Muscle layer of duodenum (tissue), 2 donors: ENCODE results near the gene QSOX2.

Experiments
- H3K27ac ChIP-seq: one replicate; pipeline ENCODE4 v1.7.0; 2013; ENCODE audit warnings: mild to moderate bottlenecking, low read length
- H3K27me3 ChIP-seq: one replicate; pipeline ENCODE4 v1.7.0; 2013; ENCODE audit warnings: low read depth, mild to moderate bottlenecking, control low read depth, low read length
- H3K36me3 ChIP-seq, 2 donors: one replicate each; pipeline ENCODE4 v1.7.0; 2013; ENCODE audit warnings: low read length in 2 of 2, control low read depth in 1 of 2, mild to moderate bottlenecking in 1 of 2; ENCODE audit not compliant: insufficient read depth in 2 of 2, control insufficient read depth in 1 of 2
- H3K4me1 ChIP-seq, 2 donors: one replicate each; pipeline ENCODE4 v1.7.0; 2013; ENCODE audit warnings: low read length in 2 of 2, mild to moderate bottlenecking in 2 of 2, control low read depth in 1 of 2, moderate library complexity in 1 of 2; ENCODE audit not compliant: insufficient read depth in 2 of 2, control insufficient read depth in 1 of 2
- H3K4me3 ChIP-seq, 2 donors: one replicate each; pipeline ENCODE4 v1.7.0; 2013; ENCODE audit warnings: low read length in 2 of 2, low read depth in 1 of 2, mild to moderate bottlenecking in 1 of 2
- H3K9me3 ChIP-seq, 2 donors: one replicate each; pipeline ENCODE4 v1.7.0; 2013; ENCODE audit warnings: low read length in 2 of 2, control low read depth in 1 of 2, mild to moderate bottlenecking in 1 of 2; ENCODE audit not compliant: control insufficient read depth in 1 of 2
- donor health status: healthy.

The QSOX2 gene

DNA sequence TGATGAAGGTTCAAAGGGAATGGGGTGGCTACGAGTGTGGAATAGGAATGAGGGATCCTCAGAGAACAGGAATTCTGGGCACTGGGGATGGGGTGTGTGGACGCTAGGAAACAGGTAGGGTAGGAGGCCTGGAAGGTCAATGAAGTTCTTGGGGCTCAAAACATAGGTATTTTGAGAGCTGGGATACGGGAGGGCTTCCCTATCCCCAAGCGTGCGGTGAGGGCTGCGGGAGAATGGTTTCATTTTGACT lies 718 bp downstream of the QSOX2 start:
- no peak overlapping the region for H3K27ac ChIP-seq
- no peaks in the 10 kb centered on the region for H3K27me3 ChIP-seq
- peak overlapping the region; percentile 82 to 84 for H3K4me3 ChIP-seq
- H3K36me3 ChIP-seq: no peaks in the 10 kb centered on the region
- H3K4me1 ChIP-seq: peaks cover 8% of the 10 kb centered on the region in 2 donors
- no peaks in the 10 kb centered on the region for H3K9me3 ChIP-seq

DNA sequence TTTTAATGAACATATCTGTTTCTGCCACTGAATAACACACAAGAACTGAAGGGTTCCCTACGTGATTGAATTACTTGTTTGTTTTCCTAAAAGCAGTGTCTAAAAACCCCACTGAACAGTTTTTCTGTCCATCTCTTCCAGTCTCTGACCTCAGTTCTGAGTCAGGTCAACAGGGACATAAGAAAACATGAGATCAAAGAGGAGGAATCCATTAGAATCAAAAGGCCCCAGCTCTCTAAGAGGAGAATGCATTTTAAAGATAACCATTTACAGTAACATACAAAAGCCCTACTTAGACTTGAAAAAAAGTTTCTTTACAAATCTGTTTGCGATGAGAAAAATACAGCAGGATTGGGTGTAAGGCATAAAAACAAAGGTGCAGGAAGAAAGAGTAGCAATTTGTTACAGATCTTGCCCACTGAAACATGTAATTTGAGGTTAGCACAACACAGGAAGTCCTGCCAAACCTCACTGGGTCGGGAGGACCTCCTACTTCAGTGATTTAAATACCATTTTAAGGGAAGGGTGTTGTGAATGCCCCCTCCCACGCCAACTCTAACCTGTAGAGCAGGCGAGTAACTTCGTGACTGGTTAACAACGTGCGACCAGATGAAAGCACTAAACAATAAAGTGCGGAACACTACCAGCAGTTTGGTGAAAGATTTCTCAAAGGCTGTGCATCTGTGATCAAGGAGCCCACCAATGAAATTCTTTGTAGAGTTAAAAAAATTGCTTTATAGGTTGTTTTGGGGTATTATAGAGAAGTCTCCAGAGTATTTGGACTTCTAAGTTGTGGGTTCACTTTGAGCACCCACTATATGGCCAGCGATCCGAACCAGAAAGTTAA lies 1.3 kb downstream of the QSOX2 start:
- peaks cover 8 to 14% of the 10 kb centered on the region in 2 donors for H3K4me1 ChIP-seq
- peak overlapping the region; percentile 82 to 84 for H3K4me3 ChIP-seq
- H3K27me3 ChIP-seq: no peaks in the 10 kb centered on the region
- no peaks in the 10 kb centered on the region for H3K36me3 ChIP-seq
- no peak overlapping the region for H3K27ac ChIP-seq
- no peaks in the 10 kb centered on the region for H3K9me3 ChIP-seq

DNA sequence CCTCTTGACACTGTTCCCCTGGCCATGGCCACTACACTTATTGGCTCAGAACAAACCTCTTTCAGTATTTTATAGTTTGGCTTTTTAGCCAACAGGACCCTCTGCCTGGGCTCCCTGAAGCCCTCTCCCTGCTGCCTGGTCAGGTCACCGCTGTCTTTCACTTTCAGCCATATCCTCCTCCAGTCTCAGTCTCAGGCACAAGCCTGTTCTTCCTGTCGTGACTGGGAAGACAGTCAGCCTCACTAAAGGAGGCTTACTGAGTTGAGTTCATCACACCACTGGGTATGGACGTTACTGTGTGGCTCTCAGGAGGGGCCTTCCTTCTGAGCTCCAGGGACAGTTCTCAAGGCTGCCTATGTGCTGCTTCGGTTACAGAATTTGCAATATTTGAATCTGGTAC lies 2.0 kb downstream of the QSOX2 start:
- Histone ChIP-seq H3K36me3 (no peaks in the 10 kb centered on the region), H3K27ac (no peak overlapping the region), H3K4me3 (no peak overlapping the region)

DNA sequence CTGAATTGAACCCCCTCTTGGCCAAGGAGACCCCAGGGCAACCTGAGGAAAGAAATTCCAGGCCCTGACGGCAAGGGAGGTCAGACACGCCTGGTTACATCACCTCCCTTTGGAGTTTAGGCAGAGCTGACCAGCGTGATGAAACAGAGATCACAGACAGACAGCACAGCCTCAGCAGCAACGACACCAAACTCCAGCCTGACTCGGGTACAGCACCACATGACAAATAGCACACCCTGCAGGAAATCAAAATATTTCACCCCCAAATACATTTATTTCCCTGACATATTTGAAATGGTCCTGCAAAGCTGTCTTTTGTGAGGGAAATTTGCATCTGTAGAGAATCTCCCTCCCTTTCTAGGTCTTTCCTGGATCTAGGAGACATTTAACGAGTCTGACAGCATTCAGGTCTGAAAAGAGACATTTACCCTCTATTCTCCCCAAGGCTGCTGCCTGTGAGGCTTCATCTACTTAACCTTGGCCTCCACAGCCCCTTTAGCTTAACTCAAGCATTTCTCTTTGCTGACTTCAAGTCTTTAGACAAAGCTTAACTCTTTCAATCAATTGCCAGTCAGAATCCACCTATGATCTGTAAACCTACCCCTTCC lies 2.6 kb downstream of the QSOX2 start:
- H3K9me3 ChIP-seq: no peaks in the 10 kb centered on the region
- H3K27ac ChIP-seq: no peak overlapping the region
- no peaks in the 10 kb centered on the region for H3K27me3 ChIP-seq
- H3K4me1 ChIP-seq: peaks cover 8 to 14% of the 10 kb centered on the region in 2 donors
- H3K4me3 ChIP-seq: no peak overlapping the region
- no peaks in the 10 kb centered on the region for H3K36me3 ChIP-seq

More for the DNA sequence above, 2.0 kb downstream of the QSOX2 start:
- Histone ChIP-seq H3K9me3 (no peaks in the 10 kb centered on the region), H3K27me3 (no peaks in the 10 kb centered on the region), H3K4me1 (peaks cover 8 to 14% of the 10 kb centered on the region in 2 donors)

- H3K4me1 ChIP-seq: peaks cover 8 to 14% of the 10 kb centered on the region in 2 donors
- H3K36me3 ChIP-seq: no peaks in the 10 kb centered on the region
- no peaks in the 10 kb centered on the region for H3K9me3 ChIP-seq
- no peak overlapping the region for H3K27ac ChIP-seq
- no peaks in the 10 kb centered on the region for H3K27me3 ChIP-seq
- H3K4me3 ChIP-seq: no peak overlapping the region
Measured at GRCh38 chr9:136242248-136242647, 3.4 kb downstream of the QSOX2 start.

DNA sequence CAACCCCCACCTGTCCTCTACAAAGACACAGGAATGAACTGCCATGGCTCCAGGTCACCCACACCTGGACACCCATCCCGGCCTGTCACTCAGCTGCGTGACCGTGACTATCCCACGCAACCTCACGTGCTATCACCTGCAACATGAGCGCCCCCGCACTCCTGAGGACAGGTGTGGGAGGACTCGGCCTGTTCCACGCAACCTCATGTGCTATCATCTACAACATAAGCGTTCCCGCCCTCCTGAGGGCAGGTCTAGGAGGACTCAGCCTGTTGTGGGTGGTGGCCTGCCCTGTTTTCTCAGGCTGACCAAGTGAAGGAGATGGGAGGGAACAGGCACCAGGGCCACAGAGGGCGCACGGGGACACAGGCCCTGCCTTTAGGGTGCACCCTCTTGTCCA lies 4.1 kb downstream of the QSOX2 start:
- H3K36me3 ChIP-seq: peaks cover 0 to 4% of the 10 kb centered on the region in 2 donors
- peaks cover 8 to 14% of the 10 kb centered on the region in 2 donors for H3K4me1 ChIP-seq
- H3K9me3 ChIP-seq: no peaks in the 10 kb centered on the region
- no peak overlapping the region for H3K27ac ChIP-seq
- no peaks in the 10 kb centered on the region for H3K27me3 ChIP-seq
- no peak overlapping the region for H3K4me3 ChIP-seq

DNA sequence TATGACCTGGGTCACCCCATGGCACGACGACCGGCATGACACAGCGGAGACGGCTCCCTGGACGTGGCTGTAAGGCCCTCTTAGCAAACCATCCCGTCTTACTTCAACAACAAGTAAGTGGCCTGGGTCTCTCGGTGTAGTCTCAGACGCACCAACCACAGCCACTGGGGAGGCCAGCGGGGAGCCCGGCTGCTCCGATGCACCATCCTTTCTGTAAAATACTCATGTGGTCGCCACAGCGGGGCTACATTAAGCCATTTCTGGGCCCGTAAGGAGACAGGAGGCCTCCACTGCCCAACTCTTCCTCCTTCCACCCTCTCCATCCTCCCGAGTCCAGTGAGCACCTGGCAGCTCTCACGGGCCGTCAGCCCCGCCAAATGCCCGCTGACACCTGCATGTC lies 4.7 kb downstream of the QSOX2 start:
- H3K27me3 ChIP-seq: no peaks in the 10 kb centered on the region
- no peak overlapping the region for H3K4me3 ChIP-seq
- no peak overlapping the region for H3K27ac ChIP-seq
- H3K9me3 ChIP-seq: no peaks in the 10 kb centered on the region
- H3K4me1 ChIP-seq: peaks cover 8 to 14% of the 10 kb centered on the region in 2 donors
- H3K36me3 ChIP-seq: peaks cover 0 to 10% of the 10 kb centered on the region in 2 donors

DNA sequence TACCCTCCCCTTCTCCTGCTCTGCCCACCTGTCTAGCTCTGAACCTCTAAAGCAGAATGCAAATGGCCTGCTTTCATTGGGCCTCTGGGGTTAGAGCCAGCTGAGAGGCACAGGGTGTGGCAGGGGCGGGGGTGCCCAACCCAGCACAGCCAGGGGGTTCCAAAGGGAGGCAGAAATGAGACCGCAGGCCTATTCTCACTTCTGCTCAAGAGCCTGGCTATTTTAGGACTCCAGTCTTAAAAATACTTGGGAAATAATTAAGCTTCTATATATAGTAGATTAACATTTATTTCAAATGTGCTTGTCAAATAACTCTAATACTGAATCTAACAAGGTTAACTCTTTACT lies 5.7 kb downstream of the QSOX2 start:
- Histone ChIP-seq H3K27ac (no peak overlapping the region), H3K36me3 (peaks cover 0 to 18% of the 10 kb centered on the region in 2 donors), H3K27me3 (no peaks in the 10 kb centered on the region), H3K4me3 (no peak overlapping the region), H3K9me3 (no peaks in the 10 kb centered on the region), H3K4me1 (peaks cover 8 to 12% of the 10 kb centered on the region in 2 donors)

DNA sequence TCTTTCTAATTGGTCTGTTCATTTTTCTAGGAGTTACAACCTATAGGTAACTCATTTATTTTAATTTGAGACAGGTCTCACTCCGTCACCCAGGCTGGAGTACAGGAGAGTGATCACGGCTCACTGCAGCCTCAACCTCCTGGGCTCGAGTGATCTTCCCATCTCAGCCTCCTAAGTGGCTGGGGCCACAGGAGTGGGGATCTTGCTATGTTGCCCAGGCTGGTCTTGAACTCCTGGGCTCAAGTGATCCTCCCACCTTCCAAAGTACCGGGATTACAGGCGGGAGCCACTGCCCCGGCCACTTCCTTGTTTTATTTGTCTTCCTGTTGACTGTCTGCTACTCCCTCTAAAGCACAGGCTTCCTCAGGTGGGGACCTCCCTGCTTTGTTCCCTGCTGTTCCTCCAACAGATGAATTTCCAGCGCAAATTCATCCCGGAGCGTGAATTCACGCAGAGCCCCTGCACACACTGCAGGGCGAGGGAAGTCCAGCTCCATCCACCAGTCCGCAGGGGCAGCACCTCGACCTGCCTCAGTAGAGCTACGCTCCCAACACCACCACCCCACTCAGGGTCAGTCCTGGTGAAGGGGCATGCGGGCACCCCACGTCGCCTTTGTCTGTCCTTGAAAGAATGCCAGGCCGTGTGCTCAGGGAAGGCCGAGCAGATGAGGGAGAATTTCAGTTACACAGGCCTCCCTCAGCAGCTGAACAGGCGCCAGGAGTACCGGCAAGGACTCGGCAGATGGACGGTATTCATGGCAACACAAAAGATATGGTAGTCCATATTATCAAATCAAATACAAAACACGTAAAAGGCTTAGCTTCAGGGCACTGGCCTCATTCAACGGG lies 6.3 kb downstream of the QSOX2 start:
- Histone ChIP-seq H3K27ac (no peak overlapping the region), H3K4me1 (peaks cover 2 to 6% of the 10 kb centered on the region in 2 donors), H3K27me3 (no peaks in the 10 kb centered on the region), H3K36me3 (peaks cover 0 to 18% of the 10 kb centered on the region in 2 donors), H3K9me3 (no peaks in the 10 kb centered on the region), H3K4me3 (no peak overlapping the region)

GRCh38 chr9:136238342-136238732 lies 7.3 kb downstream of the QSOX2 start:
- no peak overlapping the region for H3K4me3 ChIP-seq
- H3K27ac ChIP-seq: no peak overlapping the region
- H3K4me1 ChIP-seq: peaks cover 0 to 5% of the 10 kb centered on the region in 2 donors
- no peaks in the 10 kb centered on the region for H3K27me3 ChIP-seq
- H3K9me3 ChIP-seq: no peaks in the 10 kb centered on the region
- H3K36me3 ChIP-seq: peaks cover 2 to 18% of the 10 kb centered on the region in 2 donors
